Stimulated activated CD4-positive, alpha-beta T cell treated with anti-CD3 and anti-CD28 coated beads, TNF-alpha, amount 100 ng/mL, for 4 hours (primary cell): ENCODE measurements around the gene PAK2.
"Not testable (repeated sequence)": the region's sequence is repeated elsewhere in the genome, so short reads cannot be mapped to it uniquely, and the experiment has no call there.

Experiments used
- DNase-seq, 3 experiments: peaks; one replicate each; pipeline ENCODE4 v3.0.0-alpha.2; 2020; ENCODE audit warnings: low read depth in 3 of 3

Gene PAK2

DNA sequence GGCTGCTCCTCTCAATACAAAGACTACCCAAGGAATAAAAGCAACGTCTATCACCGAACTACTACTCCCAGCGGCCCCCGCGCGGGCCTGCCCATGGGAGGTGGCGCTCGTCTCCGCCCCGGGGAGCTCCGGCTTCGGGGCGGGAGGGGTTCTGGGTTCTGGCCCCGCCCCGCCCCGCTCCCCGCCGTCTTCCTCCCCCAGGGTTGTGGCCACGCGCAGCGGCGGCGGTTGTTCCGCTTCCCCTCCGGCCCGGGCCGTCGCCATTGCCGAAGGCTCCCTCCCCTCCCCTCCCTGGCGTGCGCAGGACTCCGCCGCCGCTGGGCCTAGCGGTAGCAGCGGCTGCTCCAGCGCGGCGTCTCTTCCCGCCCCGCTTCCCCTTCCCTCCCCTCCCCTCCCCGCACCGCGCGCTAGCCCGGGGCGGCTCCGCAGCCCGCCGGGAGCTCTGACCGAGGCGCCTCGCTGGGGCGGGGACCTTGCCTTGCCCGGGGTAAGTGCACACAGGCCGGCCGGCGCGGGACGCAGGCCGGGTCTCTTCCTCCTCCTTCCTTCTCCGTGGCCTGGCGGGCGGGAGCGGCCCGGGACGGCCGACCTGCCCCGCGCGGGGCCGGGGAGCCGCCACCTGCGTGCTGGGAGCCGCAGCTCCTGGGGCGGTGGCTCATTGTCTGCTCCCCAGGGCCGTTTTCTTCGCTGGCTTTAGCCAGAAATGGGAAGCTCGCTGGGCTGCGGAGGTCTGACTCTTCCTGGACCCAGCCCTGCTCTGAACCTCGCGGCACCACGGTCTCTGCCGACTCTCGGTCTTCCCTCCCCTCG lies at the start of gene PAK2:
Gene PAK2, plus strand, starts transcription at position 187 of the 810 bp plus-strand sequence. CDS start 42,790 bp downstream, outside the sequence.
- DNase-seq = peak; percentile 86 to 87 (median 86)

DNA sequence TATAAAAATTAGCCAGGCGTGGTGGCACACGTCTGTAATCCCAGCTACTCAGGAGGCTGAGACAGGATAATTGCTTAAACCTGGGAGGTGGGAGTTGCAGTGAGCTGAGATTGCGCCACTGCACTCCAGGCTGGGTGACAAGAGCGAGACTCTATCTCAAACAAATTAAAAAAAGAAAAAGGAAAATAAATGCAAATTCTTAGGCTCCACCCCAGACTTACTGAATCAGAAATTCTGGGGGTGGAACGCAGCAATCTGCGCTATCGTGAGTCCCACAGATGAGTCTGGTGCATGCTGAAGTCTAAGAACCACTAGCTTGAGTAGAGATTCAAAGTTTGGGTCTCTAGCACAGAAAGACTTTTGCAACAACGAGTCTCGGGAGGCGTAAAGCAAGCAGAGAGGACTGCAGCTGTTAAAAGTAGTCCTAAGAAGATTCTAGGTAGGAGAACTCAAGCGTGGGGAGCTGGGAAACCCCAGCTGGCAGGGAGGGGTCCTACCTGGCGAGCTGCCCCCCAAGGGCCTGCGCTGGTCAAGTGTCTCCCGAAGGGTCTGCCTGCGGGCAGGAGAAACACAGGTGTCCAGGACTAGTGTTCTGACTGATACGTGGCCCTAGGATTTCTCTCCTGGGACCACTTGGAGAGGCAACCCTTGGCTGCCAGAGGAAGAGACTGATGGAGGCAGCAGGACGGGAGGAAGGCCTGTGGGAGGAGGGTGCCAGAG lies 49.6 kb upstream of the PAK2 start:
- DNase-seq = no peak

DNA sequence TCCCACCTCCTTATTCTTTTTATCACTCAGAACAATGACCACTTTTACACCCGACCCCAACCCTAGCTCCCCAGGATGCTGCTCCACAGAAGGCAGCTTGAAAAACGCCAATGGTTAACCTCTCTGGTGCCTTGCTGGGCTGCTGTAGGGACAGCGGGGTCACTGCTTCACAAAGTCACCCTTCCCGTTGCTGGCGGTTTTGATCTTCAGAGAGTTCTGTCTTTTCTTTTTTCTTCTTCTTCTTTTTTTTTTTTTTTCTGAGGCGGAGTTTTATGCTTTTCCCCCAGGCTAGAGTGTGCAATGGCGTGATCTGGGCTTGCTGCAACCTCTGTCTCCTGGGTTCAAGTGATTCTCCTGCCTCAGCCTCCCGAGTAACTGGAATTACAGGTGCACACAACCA lies 48.3 kb upstream of the PAK2 start:
- DNase-seq = no peak

DNA sequence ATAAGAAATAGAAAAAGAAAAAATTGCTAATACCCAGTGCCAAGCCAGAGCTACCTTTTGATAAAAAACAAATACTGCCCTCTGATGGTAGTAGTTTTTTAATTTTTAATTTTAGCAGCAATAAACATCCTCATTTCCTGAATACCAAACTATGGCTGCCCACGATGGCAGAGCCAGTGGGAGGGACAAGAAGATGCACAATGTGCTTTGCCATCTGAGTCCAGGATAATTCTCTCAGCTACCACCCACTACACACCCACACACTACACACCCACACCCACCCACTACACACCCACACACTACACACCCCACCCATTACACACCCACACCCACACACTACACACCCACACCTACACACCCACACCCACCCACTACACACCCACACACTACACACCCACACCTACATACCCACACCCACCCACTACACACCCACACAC lies 45.4 kb upstream of the PAK2 start:
- no peak for DNase-seq

DNA sequence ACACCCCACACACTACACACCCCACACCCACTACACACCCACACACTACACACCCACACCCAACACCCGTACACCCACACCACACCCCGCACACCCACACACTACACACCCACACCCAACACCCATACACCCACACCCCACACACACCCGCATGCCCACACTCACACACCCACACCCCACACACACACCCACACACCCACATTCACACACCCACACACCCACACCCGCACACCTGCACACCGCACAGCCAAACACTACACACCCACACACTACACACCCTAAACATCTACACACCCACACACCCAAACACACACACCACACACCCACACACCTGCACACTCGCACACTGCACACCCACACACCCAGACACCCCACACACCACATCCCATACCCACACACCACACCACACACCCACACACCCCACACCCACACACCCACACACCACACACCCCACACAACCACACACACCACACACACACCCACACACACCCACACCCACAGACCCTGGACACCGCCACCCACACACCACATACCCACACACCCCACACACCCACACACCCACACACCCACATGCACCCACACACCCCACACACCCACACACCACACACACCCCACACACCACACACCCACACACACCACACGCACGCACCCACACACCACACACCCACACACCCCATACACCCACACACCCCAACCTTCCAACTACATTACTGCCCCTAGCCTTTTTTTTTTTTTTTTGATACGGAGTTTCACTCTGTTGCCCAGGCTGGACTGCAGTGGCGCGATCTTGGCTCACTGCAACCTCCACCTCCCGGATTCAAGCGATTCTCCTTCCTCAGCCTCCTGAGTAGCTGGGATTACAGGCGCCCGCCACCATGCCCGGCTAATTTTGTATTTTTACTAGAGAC lies 44.5 kb upstream of the PAK2 start:
- peak in 1 of 3 experiments; percentile 19 for DNase-seq

DNA sequence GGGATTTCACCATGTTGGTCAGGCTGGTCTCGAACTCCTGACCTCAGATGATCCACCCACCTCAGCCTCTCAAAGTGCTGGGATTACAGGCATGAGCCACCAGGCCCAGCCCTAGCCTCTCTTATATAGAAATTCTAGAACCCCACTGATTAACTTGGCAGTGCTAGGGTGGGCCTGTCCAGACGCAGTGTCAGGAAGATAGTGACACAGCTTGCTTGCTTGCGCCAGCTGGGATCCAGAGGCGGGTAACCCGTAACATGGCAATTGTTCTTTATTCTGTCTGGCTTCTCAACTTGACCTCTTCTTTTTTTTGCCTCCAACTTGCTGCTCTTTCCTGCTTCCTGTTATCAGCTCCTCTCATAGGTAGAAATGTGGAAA lies 43.8 kb upstream of the PAK2 start:
- DNase-seq = no peak

DNA sequence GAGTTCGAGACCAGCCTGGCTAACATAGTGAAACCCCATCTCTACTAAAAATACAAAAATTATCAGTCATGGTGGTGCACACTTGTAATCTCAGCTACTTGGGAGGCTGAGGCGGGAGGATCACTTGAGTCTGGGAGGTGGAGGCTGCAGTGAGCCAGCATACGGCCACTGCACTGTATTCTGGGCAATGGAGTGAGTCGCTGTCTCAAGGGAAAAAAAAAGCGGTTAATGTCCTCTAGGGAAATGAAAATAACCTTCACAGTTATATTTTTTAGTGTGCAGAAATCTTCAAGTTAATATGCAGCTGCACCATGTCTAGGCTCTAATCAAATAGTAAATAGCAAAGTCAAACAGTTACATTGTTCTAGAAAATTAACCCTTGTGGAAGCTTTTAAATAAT lies 42.4 kb upstream of the PAK2 start:
- DNase-seq = no peak

DNA sequence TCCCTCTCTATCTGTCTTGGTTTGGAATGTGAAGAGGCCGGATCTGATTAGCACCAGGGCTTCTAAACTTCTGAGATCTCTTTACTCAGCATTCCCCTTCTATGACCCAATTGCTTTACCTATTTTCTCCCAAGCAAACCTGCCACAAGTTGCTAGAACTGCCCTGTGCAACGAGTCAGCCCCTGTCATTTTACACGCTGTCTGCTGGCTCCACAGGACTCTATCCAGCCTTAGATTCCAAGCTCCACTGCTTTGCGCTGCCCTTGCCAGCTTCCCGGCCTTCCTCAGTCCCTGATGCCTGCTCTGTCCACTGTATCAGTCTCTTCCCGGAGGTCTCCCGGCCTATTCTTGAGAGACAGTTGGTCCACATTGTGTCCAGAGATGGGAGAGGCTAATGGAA lies 39.9 kb upstream of the PAK2 start:
- DNase-seq = no peak

DNA sequence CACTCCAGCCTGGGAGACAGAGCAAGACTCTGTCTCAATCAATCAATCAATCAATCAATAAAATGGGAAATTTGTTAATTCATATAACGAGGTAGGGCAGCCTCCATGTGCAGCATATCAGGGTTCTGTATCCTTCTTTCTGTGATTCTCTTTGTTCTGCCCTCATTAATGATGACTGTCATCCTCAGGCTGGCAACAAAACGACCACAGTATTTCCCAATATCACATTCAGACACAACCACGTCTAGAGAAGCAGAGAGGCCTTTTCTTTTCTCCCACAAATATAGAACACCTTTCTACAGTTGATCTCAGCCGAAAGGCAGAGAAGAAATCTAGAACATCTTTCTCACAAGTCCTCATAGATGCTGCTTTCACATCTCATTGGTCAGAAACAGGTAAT lies 38.9 kb upstream of the PAK2 start:
- DNase-seq = no peak

DNA sequence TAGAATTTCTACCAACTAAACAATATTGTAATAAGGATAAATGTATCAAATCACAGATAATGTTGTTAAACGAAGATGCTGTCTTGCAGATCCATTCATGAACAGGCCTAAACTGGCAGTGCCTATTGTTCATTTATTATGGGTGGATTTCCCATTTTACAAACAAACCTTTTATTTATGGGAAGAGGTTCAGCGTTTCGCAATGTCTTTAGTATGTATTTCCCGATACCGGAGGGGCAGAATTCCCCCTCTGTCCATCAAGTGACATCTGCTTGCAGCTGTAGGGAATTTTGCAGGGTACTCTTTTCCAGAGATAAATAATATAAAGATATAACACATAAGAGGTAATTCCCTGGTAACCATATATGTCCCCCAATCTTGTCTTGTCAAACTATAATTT lies 33.3 kb upstream of the PAK2 start:
- DNase-seq = no peak

DNA sequence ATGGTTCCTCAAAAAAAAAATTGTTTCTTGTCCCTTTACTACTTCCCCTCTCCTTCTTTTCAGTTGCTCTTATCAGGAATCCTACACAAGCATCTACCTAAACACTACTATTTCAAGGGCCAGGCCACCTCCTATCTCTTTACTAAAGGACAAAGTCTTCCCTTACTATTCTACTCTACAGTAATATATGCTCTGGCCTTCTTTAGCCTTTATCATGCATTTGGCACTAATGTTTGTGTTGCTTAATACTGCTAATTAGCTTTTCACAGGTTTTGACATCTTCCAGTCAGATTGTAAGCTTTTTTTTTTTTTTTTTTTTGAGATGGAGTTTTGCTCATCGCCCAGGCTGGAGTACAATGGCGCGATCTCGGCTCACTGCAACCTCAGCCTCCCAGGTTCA lies 32.9 kb upstream of the PAK2 start:
- no peak for DNase-seq

DNA sequence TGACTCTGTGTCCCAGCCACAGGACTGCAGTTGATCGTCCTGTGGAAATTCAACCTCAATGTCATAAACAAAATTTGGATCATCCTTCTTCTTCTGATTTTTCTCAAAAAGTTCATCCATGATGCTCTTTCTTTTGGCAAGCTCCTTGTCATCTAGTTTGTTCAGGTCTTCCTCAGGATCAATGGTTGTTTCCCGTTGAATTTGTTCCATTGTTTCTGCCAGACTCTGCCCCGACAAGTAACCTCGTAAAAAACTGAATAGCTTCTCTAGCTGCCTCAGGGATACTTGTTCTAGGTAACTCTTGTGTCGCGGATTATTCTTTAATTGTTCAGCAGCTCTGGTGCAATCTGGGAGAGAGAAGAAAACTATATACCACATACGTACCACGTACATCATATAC lies 32.1 kb upstream of the PAK2 start:
- DNase-seq = no peak

DNA sequence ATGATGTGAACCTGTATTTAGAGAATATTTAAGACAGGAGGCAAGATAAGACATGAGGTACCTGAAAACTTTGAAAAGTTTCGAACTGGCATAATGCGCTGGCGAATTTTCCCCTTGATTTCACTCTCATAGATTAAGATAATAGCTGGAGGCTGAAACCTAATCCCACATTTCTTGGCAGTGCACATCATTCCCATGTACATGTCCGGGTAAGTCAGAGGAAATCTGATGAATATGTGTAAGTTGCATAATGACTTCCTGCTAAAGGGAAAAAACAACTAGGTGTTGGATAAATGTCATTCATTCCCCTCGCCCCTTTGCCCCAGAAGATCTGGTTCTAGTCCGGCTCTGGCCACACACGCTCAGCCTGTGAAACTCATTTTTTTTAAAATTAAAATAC lies 31.2 kb upstream of the PAK2 start:
- DNase-seq = no peak

DNA sequence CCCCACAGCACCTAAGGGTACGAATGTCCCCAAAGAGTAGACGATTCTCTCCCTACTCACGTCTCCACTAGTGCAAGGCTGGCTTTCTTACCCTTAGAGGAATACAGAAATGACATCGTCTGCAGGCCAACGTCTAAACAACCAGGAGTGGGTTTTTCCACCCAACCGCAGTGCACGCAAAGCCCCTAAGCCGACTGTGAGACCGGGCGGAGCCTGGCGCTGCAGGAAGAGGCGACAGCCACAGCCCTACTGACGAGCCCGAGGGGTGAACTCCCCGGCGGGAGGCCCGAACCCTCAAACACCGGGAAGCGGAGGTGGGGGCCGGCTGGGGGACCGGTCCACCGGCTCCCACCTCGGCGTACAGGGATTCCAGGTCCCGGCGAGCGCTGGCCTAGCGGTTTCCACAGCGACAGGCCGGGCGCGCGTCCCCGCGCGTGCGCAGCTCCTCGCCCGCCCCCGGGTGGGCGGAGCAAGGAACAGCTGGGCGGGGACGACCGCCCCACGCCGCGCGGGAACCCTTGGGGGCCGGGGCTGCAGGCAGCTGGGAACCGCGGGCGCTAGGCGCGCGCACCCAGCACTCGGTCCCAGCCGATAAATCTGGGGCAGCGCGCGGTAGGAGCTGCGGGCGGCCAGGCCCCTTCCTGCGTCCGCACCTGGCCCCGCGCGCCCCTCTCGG lies 27.7 kb upstream of the PAK2 start, which contains the start of the genes CEP19 and PIGX:
Gene CEP19, minus strand, starts transcription at position 413 of the 676 bp plus-strand sequence. CDS start 3,593 bp downstream, outside the sequence.
Gene PIGX, plus strand, starts transcription at position 540 of the 676 bp plus-strand sequence.
- DNase-seq = peak; percentile 81 to 85 (median 81)

DNA sequence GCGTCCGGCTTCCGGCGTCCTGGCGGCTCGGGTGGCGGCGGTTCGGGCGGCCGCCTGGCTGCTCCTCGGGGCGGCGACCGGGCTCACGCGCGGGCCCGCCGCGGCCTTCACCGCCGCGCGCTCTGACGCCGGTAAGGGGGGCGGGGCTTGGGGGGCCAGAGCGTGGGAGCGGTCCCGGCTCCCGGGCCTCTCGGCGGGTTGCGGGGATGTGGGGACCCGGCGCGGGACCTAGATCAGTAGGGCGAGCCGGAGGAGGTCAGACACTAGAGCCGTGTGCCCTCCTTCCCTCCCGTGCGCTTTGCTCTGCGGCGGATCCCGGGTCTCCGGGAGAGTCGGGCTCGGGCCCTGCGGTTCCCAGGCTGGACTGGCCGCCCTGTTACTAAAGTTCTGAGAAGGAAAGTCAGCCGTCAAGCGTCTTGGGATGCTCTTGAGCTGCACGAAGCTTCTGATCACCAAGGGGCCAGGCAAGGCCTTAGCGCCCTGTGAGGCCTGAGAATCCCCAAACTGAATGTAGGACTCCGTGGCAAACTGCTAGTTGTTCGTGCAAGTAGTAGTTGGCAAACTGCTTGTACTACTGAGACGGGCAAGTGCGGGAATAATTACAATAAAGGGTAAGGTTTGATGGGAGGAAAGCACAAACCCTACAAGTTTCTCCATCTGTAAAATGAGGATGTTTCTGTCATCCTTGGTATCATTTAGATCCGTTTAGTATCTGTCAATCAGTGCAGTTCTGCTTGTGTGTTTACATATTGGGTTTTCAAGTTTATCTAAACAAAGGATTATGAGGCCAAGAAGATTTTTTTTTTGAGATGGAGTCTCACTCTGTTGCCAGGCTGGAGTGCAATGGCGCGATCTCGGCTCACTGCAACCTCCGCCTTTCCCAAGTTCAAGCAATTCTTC lies 26.9 kb upstream of the PAK2 start:
- peak in 2 of 3 experiments; percentile 43 to 54 for DNase-seq

DNA sequence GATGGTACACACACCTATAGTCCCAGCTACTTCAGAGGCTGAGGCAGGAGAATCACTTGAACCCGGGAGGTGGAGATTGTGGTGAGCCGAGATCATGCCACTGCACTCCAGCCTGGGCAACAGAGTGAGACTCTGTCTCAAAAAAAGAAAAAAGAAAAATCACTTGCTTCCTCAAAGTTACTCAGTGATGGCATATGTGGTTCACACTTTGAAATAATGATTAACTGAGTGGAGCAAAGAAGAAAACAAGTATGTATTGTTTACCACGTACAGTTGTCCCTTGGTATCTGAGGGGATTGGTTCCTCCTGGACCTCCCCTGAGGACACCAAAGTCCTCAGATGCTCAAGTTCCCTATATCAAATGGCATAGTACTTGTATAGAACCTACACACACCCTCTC lies 22.5 kb upstream of the PAK2 start:
- DNase-seq = not testable (repeated sequence)

DNA sequence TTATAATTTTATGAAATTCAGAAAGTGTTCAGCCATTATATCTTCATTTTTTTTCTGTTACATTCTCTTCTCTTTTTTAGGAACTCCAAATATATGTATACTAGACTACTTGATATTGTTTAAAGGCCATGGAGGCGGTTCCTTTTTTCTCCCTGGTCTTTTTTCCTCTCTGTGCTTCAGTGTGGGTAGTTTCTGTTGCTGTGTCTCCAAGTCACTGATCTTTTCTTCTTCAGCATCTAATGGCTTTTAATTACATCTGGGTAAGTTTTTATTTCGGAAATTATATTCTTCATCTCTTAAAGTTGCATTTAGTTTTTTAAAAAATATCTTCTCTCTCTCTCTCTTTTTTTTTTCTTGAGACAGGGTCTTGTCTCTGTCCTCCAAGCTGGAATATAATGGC lies 18.6 kb upstream of the PAK2 start:
- no peak for DNase-seq

DNA sequence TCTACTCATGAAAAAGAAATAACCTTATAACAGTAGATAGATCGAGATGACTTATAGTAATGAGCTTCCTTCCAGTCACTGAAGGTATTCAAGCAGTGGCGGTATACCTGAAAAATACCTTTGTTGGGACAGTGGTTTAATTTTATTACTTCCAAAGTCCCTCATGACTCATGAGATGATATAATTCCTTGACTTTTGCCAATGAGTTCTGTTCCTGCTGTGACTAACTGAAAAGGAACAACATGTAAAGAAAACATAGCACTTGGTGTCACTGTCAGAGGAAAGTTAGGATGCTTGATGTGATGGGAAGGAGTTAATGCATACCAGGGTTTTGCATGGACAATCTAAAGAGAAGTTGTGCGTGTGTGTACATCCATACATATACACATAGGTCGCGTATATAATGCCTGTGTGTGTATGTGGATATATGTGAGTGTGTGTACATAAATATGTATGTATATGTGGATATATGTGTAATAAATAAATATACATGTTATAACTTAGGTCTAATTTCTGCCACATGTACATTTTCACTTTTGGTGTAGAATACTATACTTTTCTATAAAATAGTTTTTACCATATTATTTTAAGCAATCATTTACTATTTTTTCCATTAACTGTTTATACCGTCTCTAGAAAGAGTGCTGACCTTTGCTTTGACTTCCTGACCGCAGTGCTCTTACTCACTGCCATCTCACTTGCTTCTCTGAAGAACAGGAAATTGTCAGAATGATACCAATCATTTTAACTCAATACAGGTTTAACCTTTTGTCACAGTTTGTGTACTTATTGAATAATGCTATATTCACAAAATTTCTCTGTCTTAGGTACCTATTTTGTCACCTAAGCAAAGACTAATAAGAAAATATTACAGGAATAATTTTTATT lies 12.6 kb upstream of the PAK2 start:
- no peak for DNase-seq

DNA sequence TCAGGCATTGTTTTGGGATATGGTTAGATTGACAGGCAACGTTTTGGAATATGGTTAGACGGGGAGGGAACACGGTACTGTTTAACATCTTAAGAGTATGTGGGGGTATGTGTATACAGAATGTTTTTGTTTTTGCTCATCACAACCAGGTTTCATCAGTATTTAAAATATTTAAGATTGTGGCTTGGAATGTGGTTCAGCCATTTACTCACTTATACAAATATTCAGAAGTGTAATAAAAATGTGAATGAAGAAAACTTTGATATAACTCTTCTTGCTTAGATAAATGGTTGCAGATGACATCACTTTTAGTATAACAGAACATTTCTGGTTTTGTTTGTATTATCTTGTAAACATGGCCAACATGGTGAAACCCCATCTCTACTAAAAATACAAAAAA lies 3.9 kb upstream of the PAK2 start:
- DNase-seq = no peak
